Natural killer cell (primary cell): ENCODE results near the gene C9orf153. TPM values are rescaled to one million over a fixed set of nuclear protein-coding genes. Genes with fewer than 3 reads are reported as not detected.

Source experiments
- ATAC-seq, 3 donors: fragments of 150-1000 bp in 2 of 3; fragments of 200-7000 bp in 1 of 3; cut with Tn5 transposase; 1 replicate in 1 of 3; 2 replicates in 2 of 3; pipeline ENCODE4 v1.10.0; 2021; ENCODE audit warnings: mild to moderate bottlenecking in 2 of 3, moderate library complexity in 2 of 3
- DNase-seq, 2 donors: peaks; one replicate each; pipeline versions ENCODE4 v3.0.0 to v3.0.0-alpha.2; 2013 to 2021; ENCODE audit warnings: mixed read lengths in 1 of 2
- H3K27ac ChIP-seq: one replicate; pipeline ENCODE4 v1.5.1; 2013; ENCODE audit warnings: mild to moderate bottlenecking, low read length
- H3K27me3 ChIP-seq: one replicate; pipeline ENCODE4 v1.6.1; 2013; ENCODE audit warnings: low read length; ENCODE audit not compliant: control insufficient read depth, insufficient read depth
- H3K36me3 ChIP-seq: one replicate; pipeline ENCODE4 v1.6.1; 2013; ENCODE audit warnings: low read length; ENCODE audit not compliant: control insufficient read depth, insufficient read depth
- H3K4me1 ChIP-seq: one replicate; pipeline ENCODE4 v1.6.1; 2013; ENCODE audit warnings: low read length; ENCODE audit not compliant: control insufficient read depth, insufficient read depth
- H3K4me3 ChIP-seq: one replicate; pipeline ENCODE4 v1.5.1; 2013; ENCODE audit warnings: low read length
- H3K9me3 ChIP-seq: one replicate; pipeline ENCODE4 v1.6.1; 2013; ENCODE audit warnings: low read length; ENCODE audit not compliant: control insufficient read depth, insufficient read depth
- H3K27ac Mint-ChIP-seq, 2 donors: one replicate each; pipeline ENCODE4 v1.8.0; 2022; ENCODE audit warnings: mild to moderate bottlenecking in 2 of 2, mixed read lengths in 2 of 2, moderate library complexity in 1 of 2
- H3K27me3 Mint-ChIP-seq, 2 donors: one replicate each; pipeline ENCODE4 v1.8.0; 2022; ENCODE audit warnings: low read depth in 2 of 2, mixed read lengths in 2 of 2
- H3K36me3 Mint-ChIP-seq: one replicate; pipeline ENCODE4 v1.8.0; 2022; ENCODE audit warnings: mixed read lengths
- H3K4me1 Mint-ChIP-seq, 2 donors: one replicate each; pipeline ENCODE4 v1.8.0; 2022; ENCODE audit warnings: mixed read lengths in 2 of 2
- H3K4me3 Mint-ChIP-seq: one replicate; pipeline ENCODE4 v1.8.0; 2022; ENCODE audit warnings: mild to moderate bottlenecking, moderate library complexity, mixed read lengths
- H3K9me3 Mint-ChIP-seq, 2 donors: one replicate each; pipeline ENCODE4 v1.8.0; 2022; ENCODE audit warnings: mixed read lengths in 2 of 2
- WGBS: methylation state at CpG from one replicate; pipeline ENCODE4 v1.1.7; 2013; ENCODE audit warnings: missing lambda C conversion rate; ENCODE audit not compliant: insufficient coverage; 5-methylcytosine and 5-hydroxymethylcytosine counted together
- intact Hi-C: fragments of 100-400 bp; cut with micrococcal nuclease; formaldehyde crosslinking; loops from one replicate; pipeline ENCODE4 v1.14.2; 2022
- total RNA-seq, 4 donors: library from RNA; stranded (reverse); fragments of 120-200 nt in 1 of 4; gene quantifications; one replicate each; pipeline versions ENCODE4 v1.2.3 to v1.2.4, GENCODE V29; 2013 to 2022
- TF ChIP-seq, protein P1 (sequence below): fragments of 200-600 bp; IDR thresholded peaks from one replicate; pipeline ENCODE4 v1.8.0; 2022; ENCODE audit warnings: antibody characterized with exemption

C9orf153 gene
- total RNA-seq, 3 donors from 2014 or later (not counting 1 experiment from before 2014, with no cell fraction given): 0.28 to 0.63 TPM; not detected in 1

- H3K9me3 ChIP-seq: no peaks in the 10 kb centered on the region
- no peak overlapping the region for H3K4me3 ChIP-seq
- H3K4me1 ChIP-seq: peaks cover 4% of the 10 kb centered on the region
- Mint-ChIP-seq H3K4me1 (peaks cover 26 to 31% of the 10 kb centered on the region in 2 donors), H3K4me3 (no peak overlapping the region), H3K27me3 (no peaks in the 10 kb centered on the region), H3K27ac (no peak overlapping the region), H3K9me3 (no peaks in the 10 kb centered on the region), H3K36me3 (peaks cover 11% of the 10 kb centered on the region)
- 88% methylated on average over 1 of the region's 3 CpGs for WGBS
- H3K27ac ChIP-seq: no peak overlapping the region
- peaks cover 20% of the 10 kb centered on the region for H3K36me3 ChIP-seq
- TF ChIP-seq, protein P1, sequence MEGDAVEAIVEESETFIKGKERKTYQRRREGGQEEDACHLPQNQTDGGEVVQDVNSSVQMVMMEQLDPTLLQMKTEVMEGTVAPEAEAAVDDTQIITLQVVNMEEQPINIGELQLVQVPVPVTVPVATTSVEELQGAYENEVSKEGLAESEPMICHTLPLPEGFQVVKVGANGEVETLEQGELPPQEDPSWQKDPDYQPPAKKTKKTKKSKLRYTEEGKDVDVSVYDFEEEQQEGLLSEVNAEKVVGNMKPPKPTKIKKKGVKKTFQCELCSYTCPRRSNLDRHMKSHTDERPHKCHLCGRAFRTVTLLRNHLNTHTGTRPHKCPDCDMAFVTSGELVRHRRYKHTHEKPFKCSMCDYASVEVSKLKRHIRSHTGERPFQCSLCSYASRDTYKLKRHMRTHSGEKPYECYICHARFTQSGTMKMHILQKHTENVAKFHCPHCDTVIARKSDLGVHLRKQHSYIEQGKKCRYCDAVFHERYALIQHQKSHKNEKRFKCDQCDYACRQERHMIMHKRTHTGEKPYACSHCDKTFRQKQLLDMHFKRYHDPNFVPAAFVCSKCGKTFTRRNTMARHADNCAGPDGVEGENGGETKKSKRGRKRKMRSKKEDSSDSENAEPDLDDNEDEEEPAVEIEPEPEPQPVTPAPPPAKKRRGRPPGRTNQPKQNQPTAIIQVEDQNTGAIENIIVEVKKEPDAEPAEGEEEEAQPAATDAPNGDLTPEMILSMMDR: no peak
- no peak for ATAC-seq
- intact Hi-C loops: no loop called here
- H3K27me3 ChIP-seq: no peaks in the 10 kb centered on the region
- DNase-seq: no peak
Observed at GRCh38 chr9:86275962-86276361, 16.5 kb upstream of the C9orf153 start.

DNA sequence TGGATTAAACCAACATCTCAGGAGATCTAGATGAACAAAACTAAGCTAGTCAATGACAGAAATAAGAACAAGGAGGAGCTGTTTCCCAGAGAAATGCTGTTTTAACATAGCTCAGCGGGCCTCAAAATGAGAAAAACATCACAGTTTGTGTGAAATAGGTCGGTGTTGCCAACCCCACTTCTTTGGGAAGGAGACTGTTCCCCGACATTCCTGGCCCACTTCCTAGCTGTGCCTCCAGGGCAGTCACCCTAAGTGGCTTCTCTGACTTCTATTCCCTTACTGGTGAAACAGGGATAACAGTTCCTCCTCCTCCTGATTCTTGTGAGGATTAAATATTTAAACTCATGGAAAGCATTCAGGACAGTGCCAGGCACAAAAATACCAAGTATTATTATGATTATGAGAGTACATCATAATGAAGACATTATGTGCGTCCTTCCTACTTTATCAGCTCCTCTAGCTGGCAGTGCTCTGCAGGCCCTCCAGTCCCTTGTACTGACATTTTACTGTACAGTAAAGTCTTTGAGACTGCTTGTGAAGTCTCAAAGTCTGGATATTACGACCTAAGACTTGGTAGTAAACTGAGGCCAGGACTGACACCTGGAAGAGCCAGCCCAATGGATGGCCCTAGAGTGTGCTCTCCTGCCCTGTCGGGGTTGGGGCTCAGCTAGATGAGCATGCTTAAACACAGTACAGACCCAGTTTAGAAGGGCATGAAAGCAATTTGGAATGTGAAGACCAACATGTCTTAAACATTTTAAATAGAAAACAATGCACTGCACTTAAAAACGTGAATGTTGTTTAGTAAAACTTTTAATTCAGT is 15.6 kb upstream of the C9orf153 start:
- peaks cover 11% of the 10 kb centered on the region for H3K36me3 Mint-ChIP-seq

DNA sequence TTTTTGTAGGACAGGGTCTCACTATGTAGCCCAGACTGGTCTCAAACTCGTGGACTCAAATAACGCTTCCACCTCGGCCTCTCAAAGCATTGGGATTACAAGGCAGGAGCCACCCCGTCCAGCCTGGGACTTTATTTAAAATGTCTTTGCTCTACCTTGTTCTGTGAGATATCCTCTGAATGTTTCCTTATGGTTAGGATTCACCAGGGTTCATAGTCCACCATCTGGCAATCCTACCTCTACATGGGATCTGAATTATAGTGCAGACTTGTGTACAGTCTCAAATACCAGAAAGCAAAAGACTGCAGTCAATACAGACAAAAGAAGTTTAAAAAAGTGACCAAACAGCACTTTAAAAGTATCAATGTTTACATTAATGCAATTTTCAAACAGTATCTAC is 12.8 kb upstream of the C9orf153 start:
- H3K9me3 Mint-ChIP-seq: no peaks in the 10 kb centered on the region
- no peaks in the 10 kb centered on the region for H3K27me3 ChIP-seq
- DNase-seq (no peak), ATAC-seq (no peak)
- peaks cover 7 to 20% of the 10 kb centered on the region in 2 donors for H3K4me1 Mint-ChIP-seq
- 99% methylated on average over 4 of the region's 4 CpGs for WGBS
- H3K4me3 Mint-ChIP-seq: no peak overlapping the region
- no peaks in the 10 kb centered on the region for H3K27me3 Mint-ChIP-seq
- TF ChIP-seq, protein P1: no peak
- intact Hi-C loops: no loop called here
- H3K4me3 ChIP-seq: no peak overlapping the region
- peaks cover 18% of the 10 kb centered on the region for H3K36me3 ChIP-seq
- peaks cover 11% of the 10 kb centered on the region for H3K36me3 Mint-ChIP-seq
- no peak overlapping the region for H3K27ac Mint-ChIP-seq
- H3K4me1 ChIP-seq: no peaks in the 10 kb centered on the region
- no peak overlapping the region for H3K27ac ChIP-seq
- no peaks in the 10 kb centered on the region for H3K9me3 ChIP-seq

More for the DNA sequence above, 15.6 kb upstream of the C9orf153 start:
- no peak for DNase-seq
- intact Hi-C loops: no loop called here
- Histone ChIP-seq H3K4me3 (no peak overlapping the region), H3K4me1 (no peaks in the 10 kb centered on the region), H3K36me3 (peaks cover 21% of the 10 kb centered on the region), H3K9me3 (no peaks in the 10 kb centered on the region), H3K27me3 (no peaks in the 10 kb centered on the region), H3K27ac (no peak overlapping the region)
- Mint-ChIP-seq H3K9me3 (no peaks in the 10 kb centered on the region), H3K4me1 (peaks cover 21 to 24% of the 10 kb centered on the region in 2 donors), H3K27ac (no peak overlapping the region), H3K4me3 (no peak overlapping the region), H3K27me3 (no peaks in the 10 kb centered on the region)
- TF ChIP-seq, protein P1: no peak
- ATAC-seq: no peak
- 94% methylated on average over 6 of the region's 7 CpGs for WGBS
